DOHH2 (cell line): ENCODE measurements around the gene TPX2.

Experiments used
- H3F3A ChIP-seq: fragments of 200-600 bp; sonication (generic), shearing (Covaris generic); 2 replicates; pipeline ENCODE4 v1.6.0; 2016; ENCODE audit warnings: antibody characterized with exemption, mild to moderate bottlenecking; ENCODE audit not compliant: control insufficient read depth, insufficient read depth
- H3K27ac ChIP-seq: fragments of 200-600 bp; sonication (generic); 2 replicates; pipeline ENCODE4 v1.5.1; 2014; ENCODE audit warnings: low read depth, mild to moderate bottlenecking, low read length, moderate library complexity
- H3K27me3 ChIP-seq: fragments of 200-600 bp; sonication (generic); 2 replicates; pipeline ENCODE4 v1.6.1; 2014; ENCODE audit warnings: mild to moderate bottlenecking, low read length, mixed read lengths; ENCODE audit not compliant: control insufficient read depth
- H3K36me3 ChIP-seq: fragments of 200-600 bp; sonication (generic); 2 replicates; pipeline ENCODE4 v1.6.1; 2014; ENCODE audit warnings: mild to moderate bottlenecking, low read length, moderate library complexity, mixed read lengths; ENCODE audit not compliant: control insufficient read depth
- H3K4me1 ChIP-seq: fragments of 200-600 bp; sonication (generic); 2 replicates; pipeline ENCODE4 v1.6.1; 2014; ENCODE audit warnings: mild to moderate bottlenecking, low read length, mixed read lengths; ENCODE audit not compliant: control insufficient read depth
- H3K4me2 ChIP-seq: fragments of 200-600 bp; sonication (generic); 2 replicates; pipeline ENCODE4 v1.6.0; 2014; ENCODE audit warnings: mild to moderate bottlenecking, low read length, moderate library complexity
- H3K4me3 ChIP-seq: fragments of 200-600 bp; sonication (generic); 2 replicates; pipeline ENCODE4 v1.5.1; 2014; ENCODE audit warnings: mild to moderate bottlenecking, low read length, mixed read lengths
- H3K79me2 ChIP-seq: fragments of 200-600 bp; sonication (generic); 2 replicates; pipeline ENCODE4 v1.6.1; 2014; ENCODE audit warnings: mild to moderate bottlenecking, low read length, mixed read lengths; ENCODE audit not compliant: control insufficient read depth
- H3K9me2 ChIP-seq: fragments of 200-600 bp; sonication (generic); replicated peaks from 2 replicates; pipeline ENCODE4 v1.6.1; 2014; ENCODE audit warnings: mild to moderate bottlenecking, low read length, mixed read lengths; ENCODE audit not compliant: control insufficient read depth
- H3K9me3 ChIP-seq: fragments of 200-600 bp; sonication (generic); 2 replicates; pipeline ENCODE4 v1.6.1; 2014; ENCODE audit warnings: antibody characterized with exemption, low read length, mixed read lengths; ENCODE audit not compliant: control insufficient read depth, insufficient read depth
- H4K20me1 ChIP-seq: fragments of 200-600 bp; sonication (generic); 2 replicates; pipeline ENCODE4 v1.6.0; 2014; ENCODE audit warnings: low read depth, mild to moderate bottlenecking, antibody characterized with exemption, low read length, moderate library complexity; ENCODE audit not compliant: control insufficient read depth, insufficient read depth
- CTCF ChIP-seq: fragments of 200-600 bp; sonication (generic); IDR thresholded peaks from one replicate; pipeline ENCODE4 v1.5.1; 2014; ENCODE audit warnings: antibody characterized with exemption, mild to moderate bottlenecking, low read depth, low read length; ENCODE audit not compliant: poor library complexity, severe bottlenecking
- EZH2phosphoT487 ChIP-seq: fragments of 200-600 bp; sonication (generic); IDR thresholded peaks from 2 replicates; pipeline ENCODE4 v1.6.1; 2017; ENCODE audit warnings: borderline replicate concordance, mild to moderate bottlenecking, antibody characterized with exemption, low read length, moderate library complexity, mixed read lengths

The TPX2 gene

GRCh38 chr20:31711179-31712111 lies 27.6 kb upstream of the TPX2 start:
- Histone ChIP-seq H3F3A (no peaks in the 10 kb centered on the region), H3K79me2 (peaks cover 6% of the 10 kb centered on the region; the same call in 1 of the 2 replicates), H3K27ac (no peak overlapping the region)

GRCh38 chr20:31712112-31712553 lies 27.0 kb upstream of the TPX2 start:
- Histone ChIP-seq H3K9me3 (no peaks in the 10 kb centered on the region), H3K27ac (no peak overlapping the region), H3K4me2 (no peak overlapping the region), H3F3A (no peaks in the 10 kb centered on the region), H3K4me3 (no peak overlapping the region), H3K27me3 (no peaks in the 10 kb centered on the region), H3K9me2 (no peaks in the 10 kb centered on the region), H3K36me3 (peaks cover 31% of the 10 kb centered on the region), H4K20me1 (no peaks in the 10 kb centered on the region), H3K4me1 (peaks cover 14% of the 10 kb centered on the region), H3K79me2 (peaks cover 10% of the 10 kb centered on the region)
- no peak for TF ChIP-seq CTCF
- no peak for TF ChIP-seq EZH2phosphoT487

More at GRCh38 chr20:31711179-31712111, 27.6 kb upstream of the TPX2 start:
- Histone ChIP-seq H3K9me2 (no peaks in the 10 kb centered on the region), H3K4me3 (no peak overlapping the region), H3K9me3 (no peaks in the 10 kb centered on the region), H3K36me3 (peaks cover 33% of the 10 kb centered on the region), H4K20me1 (no peaks in the 10 kb centered on the region), H3K4me2 (no peak overlapping the region), H3K27me3 (no peaks in the 10 kb centered on the region), H3K4me1 (peaks cover 14% of the 10 kb centered on the region)
- no peak for TF ChIP-seq CTCF
- TF ChIP-seq EZH2phosphoT487: no peak

- no peak for TF ChIP-seq CTCF
- no peak for TF ChIP-seq EZH2phosphoT487
- peaks cover 17% of the 10 kb centered on the region for H3K79me2 ChIP-seq
- H4K20me1 ChIP-seq: no peaks in the 10 kb centered on the region
- H3K4me1 ChIP-seq: peaks cover 19% of the 10 kb centered on the region
- H3K4me3 ChIP-seq: no peak overlapping the region
- peaks cover 32% of the 10 kb centered on the region for H3K36me3 ChIP-seq
- no peaks in the 10 kb centered on the region for H3K27me3 ChIP-seq
- H3K27ac ChIP-seq: no peak overlapping the region
- H3K4me2 ChIP-seq: no peak overlapping the region
- H3F3A ChIP-seq: no peaks in the 10 kb centered on the region
- H3K9me2 ChIP-seq: no peaks in the 10 kb centered on the region
- H3K9me3 ChIP-seq: no peaks in the 10 kb centered on the region
Measured at GRCh38 chr20:31712564-31713311, 26.4 kb upstream of the TPX2 start.
